ENCODE results near the gene APBB2.
A peak's percentile ranks its signal among the peaks of the same experiment; 100 is the strongest.

APBB2 gene

DNA sequence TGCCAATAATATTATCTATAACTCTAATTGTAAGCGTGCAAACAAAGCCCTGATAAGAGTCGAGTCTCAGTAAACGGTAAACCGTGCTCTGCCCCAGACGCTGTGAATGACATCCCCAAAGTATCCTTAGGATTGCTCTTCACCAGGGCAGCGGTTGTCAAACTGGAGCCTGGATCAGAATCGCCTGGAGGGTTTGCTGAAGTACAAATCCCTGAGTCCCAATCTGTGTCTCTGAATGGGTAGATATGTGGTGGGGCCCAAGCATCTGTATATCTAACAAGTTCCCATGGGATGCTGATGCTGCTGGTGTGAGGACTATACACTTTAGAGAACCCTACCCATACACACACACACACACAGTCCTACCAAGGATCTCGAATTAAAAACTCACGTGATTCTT lies 813 bp upstream of the APBB2 start:
- DNase-seq, result no peak

- no peak for DNase-seq
Observed at GRCh38 chr4:41214825-41215146, 444 bp upstream of the APBB2 start.

GRCh38 chr4:41213625-41214135 lies 662 bp downstream of the APBB2 start:
- DNase-seq, result no peak

GRCh38 chr4:41212616-41213203 lies 1.6 kb downstream of the APBB2 start:
- DNase-seq, result peak; percentile 76

GRCh38 chr4:41211951-41212615 lies 2.3 kb downstream of the APBB2 start:
- no peak for DNase-seq

DNA sequence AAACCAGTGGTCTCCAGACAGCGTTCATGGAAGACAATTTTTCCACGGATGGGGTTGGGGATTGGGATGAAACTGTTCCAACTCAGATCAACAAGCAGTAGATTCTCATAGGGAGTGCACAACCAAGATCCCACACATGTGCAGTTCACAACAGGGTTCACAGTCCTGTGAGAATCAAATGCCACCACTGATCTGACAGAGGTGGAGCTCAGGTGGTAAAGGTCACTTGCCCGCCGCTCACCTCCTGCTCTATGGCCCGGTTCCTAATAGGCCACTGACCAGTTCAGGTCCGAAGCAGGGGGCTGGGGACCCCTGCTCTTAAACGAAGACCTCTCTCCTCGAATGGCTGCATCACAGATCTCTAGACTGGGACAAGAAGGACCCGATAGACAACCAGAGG lies 4.4 kb downstream of the APBB2 start:
- no peak for DNase-seq

- no peak for DNase-seq
Observed at GRCh38 chr4:41209187-41209586, 5.2 kb downstream of the APBB2 start.

DNA sequence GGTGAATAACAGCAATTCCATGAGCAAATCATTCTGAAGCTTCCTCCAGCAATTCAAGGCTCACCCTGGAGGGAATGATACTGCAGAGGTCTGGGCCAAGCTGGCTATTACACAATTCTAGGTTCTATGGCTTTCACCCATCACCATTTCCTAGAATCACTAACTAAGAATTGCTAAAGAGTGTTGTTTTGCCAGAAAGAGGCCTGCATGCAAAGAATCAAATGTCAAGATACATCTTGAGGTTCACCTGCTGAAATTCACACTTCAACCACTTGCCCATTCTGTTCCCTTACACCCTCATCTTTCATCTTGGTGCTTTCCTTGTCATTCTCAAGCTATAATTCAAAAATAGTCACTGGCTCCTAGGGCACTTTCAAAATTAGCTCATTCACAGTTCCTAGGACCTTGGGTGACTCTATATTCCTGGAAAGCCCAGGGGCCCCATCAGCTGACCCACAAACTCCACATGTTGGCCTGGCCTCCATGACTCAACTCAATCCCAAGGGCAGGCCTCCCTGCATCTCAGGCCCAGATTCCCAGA lies 7.0 kb downstream of the APBB2 start:
- no peak for DNase-seq

DNA sequence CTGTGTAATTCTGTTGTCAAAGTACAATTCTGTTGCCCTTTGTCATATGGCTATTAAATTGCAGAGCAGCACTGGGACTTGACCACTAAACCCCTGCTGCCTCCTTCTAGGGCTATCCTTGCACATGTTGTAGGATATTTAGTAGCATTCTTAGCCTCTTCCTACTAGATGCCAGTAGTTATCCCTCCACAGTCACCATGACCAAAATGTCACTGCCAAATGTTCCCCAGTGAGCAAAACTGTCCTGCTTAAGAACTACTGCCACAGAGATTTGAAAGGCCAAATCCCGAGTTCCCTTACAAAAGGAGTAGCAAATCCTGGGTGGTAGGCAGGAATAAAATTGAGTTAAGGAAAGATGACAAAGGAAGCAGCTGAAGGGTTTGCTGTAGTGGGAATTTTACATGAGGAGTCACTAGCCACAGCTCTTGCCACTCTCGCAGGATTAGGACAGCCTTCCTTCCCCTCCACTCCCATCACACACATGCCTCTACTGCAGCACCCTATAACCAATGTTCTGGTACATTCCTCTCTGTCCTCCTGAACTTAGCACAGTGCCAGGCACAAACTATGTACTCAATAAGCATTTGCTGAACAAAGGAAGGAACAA lies 8.4 kb downstream of the APBB2 start:
- DNase-seq, result no peak

DNA sequence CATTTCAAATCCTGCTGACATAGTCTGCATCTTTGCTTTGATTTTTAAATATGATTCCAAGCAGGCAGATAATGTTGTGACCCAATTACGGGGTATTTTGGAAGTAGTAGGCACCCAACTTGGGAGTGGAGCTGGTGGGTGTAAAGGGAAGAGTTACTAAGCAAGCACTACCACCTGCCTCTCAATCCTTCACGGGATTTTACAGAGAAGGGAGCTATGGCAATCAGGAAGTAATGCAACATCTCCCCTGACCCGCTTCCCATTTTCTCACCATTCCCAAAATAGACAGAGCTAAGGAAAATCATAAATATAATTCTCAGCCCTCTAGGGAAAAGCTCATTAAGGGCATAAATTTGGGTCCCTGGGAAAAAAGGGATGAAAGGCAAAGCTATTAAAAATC lies 9.2 kb downstream of the APBB2 start:
- DNase-seq, result no peak

GRCh38 chr4:41204400-41204978 lies 9.9 kb downstream of the APBB2 start:
- DNase-seq, result no peak

GRCh38 chr4:41203841-41204240 lies 10.5 kb downstream of the APBB2 start:
- no peak for DNase-seq

DNA sequence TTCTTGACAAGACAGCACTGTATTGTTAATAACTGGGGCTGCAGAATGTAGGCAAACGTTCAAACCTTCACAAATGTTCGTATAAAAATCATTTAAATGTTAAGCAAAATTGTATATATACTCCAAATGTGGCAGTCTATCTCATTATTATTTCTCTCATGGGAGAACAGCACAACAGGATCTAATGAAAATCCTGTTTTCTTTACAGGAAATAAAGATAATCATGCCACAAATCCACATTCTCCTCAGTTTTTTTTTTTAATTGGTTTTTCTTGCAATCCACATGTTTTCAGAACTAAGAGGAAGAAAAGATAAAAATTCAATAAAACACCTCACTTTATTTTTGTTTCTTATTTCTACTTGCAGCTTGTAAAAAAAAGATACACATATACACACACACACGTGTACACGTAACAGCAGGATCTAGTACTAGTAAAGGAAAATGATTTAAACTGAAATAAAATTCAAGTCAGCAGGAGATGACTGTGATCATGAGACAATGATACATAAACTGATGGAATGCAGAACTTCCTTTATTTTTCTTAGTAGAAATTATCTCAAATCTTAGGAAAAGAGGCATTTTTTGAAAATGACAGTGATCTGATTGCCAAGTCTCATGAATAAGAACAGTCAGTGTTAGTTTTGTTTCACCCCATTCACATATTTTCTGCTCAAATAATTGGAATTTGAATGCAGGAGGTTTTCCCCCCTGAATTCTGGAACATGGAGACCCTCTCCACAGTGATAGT lies 11.3 kb downstream of the APBB2 start:
- DNase-seq, result no peak

GRCh38 chr4:41202356-41202755 lies 12.0 kb downstream of the APBB2 start:
- no peak for DNase-seq

GRCh38 chr4:41200486-41201017 lies 13.8 kb downstream of the APBB2 start:
- no peak for DNase-seq

- no peak for DNase-seq
Observed at GRCh38 chr4:41199788-41200187, 14.6 kb downstream of the APBB2 start.

- DNase-seq, result no peak
Observed at GRCh38 chr4:41197996-41198395, 16.3 kb downstream of the APBB2 start.

DNA sequence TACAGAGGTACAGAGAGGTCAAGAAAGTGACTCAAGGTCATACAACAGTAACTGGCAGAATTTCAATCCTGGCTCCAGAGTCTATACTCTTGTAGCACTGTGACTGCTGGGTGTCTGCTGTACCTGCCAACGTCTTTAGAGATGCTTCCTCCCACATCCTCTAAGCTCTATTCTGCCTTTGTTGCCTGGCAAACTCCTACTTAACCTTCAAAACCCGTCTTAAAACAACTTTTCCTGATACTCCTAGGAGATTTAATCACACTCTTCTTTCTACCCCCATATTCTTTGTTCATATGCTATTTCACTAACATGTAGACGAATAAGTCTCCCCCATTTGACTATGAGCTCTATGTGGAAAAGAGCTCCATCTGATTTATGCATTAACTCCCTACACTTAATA lies 16.8 kb downstream of the APBB2 start:
- no peak for DNase-seq

DNA sequence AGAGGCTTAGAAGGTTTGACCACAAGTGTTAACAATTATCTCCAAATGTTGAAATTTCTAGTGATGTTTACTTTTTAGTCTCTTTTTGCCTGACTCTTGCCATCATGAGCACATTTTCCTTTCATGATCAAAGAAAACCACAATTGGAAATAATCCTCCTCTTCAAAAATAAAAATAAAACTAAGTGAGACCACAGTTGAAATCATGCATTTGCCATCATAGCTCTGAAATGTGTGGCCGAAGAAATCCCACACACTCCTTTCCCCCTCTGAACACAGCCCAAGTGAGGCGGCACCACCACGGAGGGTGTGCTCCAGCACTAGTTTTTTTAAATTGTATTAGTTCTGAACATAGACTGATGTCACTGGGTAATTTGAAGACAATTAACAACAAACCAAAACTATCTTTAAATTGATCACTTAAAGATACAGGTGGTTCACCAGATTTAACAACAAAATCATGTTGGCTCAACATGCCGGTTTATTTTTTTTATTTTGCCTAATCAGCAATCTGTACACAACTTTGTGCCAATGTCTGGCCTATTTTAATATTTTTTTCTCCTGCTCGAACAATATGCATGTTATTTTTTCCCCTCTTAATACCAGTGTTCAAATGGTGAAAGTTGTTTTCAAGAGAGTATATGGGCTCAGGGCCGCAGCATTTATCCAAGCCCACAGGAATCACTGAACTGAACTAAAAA lies 17.6 kb downstream of the APBB2 start:
- no peak for DNase-seq

- DNase-seq, result no peak
Observed at GRCh38 chr4:41192136-41192535, 22.2 kb downstream of the APBB2 start.

GRCh38 chr4:41189666-41190065 lies 24.7 kb downstream of the APBB2 start:
- DNase-seq, result no peak

DNA sequence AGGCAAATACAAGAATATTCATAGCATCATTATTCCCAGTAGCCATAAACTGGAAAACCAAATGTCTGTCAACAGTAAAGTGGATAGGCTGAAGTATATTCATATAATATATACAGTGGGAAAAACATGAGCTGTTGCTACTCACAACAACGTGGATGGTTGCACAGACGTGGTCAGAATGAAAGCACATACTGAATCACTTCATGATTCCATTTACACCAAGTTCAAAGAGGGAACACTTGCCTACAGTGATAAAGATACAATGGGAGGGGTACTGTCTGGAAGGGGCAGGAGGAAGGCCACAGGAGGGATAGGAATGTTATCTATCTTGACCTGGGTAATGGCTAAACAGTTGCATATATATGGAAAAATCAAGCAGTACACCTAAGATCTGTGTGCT lies 25.3 kb downstream of the APBB2 start:
- DNase-seq, result no peak
